GM21619 (cell line): ENCODE measurements around the gene CLCNKA.
"Not testable (repeated sequence)": the region's sequence is repeated elsewhere in the genome, so short reads cannot be mapped to it uniquely, and the experiment has no call there.

Source experiments
- ATAC-seq: cut with Tn5 transposase; IDR thresholded peaks from one replicate; pipeline ENCODE4 v1.9.1; 2021; ENCODE audit not compliant: unreplicated experiment

CLCNKA gene

DNA sequence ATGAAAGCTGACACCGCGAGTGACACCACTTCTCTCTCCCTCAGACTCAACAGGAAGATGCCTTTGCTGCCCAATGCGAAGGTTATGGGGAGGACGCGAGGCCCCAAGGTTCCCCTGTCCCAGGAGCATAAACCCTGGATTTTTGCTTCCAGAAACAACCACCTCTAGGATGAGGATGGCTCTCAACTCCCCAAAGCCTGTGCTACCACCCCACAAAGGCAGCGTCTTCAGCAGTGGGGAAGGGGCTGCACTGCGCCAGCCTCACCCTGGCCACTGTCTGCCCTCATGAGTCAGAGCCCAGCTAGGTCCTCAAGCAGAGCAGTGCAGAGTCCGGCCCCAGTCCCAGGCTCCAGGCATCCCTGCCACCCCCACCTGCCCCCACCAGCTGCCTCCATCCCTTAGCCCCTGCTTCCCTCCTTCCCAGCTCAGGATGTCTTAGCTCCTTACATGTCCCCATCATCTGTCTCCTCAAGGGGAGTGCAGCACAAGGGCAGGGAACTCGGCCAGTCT lies 24.7 kb upstream of the CLCNKA start:
- ATAC-seq = no peak

DNA sequence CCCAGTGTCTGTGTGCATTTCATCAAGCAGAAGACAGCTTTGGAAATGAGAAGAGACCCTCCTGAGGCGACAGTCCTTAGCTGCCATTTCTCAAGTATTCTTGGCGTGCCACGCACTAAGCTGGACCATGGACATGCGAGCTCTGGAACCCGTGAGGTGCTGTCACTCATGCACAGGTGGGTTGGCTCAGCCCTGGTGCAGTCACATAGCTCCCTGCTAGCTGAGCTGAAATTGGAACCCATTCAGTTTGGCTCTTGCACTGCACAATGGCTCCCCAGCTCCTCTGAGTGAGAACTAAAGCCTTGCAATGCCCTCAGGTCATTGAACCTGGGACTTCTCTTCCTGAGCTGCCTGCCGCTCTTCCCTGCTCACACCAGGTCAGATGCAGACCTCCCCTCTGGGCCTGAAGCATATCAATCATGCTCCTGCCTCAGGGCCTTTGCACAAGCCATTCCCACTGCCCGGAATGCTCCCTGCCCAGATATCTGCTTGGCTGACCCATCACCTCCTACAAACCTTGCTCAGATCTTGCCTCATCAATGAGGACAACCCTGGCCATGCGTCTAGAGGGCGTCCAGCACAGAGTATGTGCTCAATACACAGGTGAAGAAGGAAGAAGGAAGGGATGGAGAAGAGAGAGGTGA lies 24.1 kb upstream of the CLCNKA start:
- no peak for ATAC-seq

DNA sequence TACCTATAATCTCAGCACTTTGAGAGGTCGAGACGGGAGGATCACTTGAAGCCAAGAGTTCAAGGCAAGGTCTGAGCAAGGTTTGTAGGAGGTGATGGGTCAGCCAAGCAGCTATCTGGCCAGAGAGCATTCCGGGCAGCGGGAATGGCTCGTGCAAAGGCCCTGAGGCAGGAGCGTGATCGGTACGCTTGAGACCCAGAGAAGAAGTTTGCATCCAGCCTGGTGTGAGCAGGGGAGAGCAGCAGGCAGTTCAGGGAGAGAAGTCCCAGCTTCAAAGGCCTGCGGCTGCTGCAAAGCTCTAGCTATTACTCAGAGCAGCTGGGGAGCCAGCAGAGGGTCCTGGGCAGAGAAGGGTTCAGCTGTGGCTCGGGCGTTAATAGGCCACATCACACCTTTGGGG lies 22.9 kb upstream of the CLCNKA start:
- ATAC-seq = no peak

DNA sequence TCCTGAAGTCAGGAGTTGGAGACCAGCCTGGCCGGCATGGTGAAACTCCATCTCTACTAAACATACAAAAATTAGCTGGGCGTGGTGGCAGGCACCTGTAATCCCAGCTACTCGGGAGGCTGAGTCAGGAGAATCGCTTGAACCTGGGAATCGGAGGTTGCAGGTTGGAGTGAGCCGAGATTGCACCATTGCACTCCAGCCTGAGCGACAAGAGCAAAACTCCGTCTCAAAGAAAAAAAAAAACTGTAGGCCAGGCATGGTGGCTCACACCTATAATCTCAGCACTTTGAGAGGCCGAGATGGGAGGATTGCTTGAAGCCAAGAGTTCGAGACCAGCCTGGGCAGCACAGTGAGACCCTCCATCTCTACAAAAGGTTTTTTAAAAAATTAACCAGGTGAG lies 20.6 kb upstream of the CLCNKA start:
- not testable (repeated sequence) for ATAC-seq

GRCh38 chr1:16005597-16005996 lies 16.2 kb upstream of the CLCNKA start:
- no peak for ATAC-seq

DNA sequence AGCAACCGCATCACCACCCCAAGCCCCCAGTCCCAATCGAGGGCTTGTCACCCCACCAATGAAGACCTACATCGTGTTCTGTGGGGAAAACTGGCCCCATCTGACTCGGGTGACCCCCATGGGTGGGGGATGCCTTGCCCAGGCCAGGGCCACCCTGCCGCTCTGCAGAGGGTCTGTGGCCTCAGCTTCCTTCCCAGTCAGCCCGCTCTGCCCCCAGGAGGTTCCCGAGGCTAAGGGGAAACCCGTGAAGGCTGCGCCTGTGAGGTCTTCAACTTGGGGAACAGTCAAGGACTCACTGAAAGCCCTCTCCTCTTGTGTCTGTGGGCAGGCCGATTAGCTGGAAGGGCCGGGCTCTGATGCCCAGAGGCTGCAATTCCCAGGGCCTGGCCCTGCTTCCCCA lies 15.8 kb upstream of the CLCNKA start:
- ATAC-seq = no peak

DNA sequence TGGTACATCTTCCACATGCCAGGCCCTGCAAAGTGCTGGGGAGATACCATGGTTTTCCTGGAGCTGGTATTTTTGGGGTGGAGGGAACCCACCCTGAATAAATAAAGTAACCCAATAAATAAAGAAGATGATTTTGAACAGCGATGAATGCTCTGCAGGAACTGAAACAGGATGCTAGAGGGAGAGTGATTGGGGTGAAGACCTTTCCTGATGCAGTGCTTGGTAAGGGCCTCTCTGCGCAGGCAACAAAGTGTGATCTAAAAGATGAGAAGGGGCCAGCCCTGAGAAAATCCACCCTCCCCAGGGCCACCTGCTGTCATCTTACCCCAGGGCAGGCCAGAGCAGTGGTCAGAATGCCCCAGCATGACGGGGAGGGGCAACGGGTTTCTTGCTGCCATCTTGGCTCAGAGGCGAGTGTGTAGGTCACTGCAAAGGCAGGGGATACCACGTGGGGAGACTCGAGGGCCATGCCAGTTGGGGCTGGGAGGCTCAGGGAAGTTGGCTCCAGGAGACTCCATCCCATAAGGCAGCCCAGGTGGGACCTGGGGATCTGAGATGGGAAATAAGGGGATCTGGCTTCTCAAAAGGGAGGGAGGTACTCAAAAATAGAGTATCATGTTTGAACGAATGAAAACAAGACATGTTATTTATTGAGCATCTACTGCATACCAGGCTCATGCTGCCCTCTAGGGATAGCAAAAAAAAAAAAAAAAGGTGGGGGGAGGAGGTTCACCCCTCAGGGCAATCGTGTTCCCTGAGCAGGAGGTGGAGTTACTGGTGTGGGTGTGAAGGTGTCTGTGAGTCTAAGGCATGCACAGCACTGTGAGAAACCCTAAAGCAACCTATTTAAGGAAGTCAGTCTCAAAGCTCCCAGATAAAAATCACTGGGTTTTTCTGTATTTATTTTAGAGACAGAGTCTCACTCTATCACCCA lies 15.0 kb upstream of the CLCNKA start:
- ATAC-seq = no peak

- ATAC-seq = no peak
Measured at GRCh38 chr1:16007671-16008341, 14.0 kb upstream of the CLCNKA start.

- ATAC-seq = no peak
Measured at GRCh38 chr1:16009030-16009460, 12.8 kb upstream of the CLCNKA start.

- ATAC-seq = no peak
Measured at GRCh38 chr1:16009678-16010077, 12.2 kb upstream of the CLCNKA start.

DNA sequence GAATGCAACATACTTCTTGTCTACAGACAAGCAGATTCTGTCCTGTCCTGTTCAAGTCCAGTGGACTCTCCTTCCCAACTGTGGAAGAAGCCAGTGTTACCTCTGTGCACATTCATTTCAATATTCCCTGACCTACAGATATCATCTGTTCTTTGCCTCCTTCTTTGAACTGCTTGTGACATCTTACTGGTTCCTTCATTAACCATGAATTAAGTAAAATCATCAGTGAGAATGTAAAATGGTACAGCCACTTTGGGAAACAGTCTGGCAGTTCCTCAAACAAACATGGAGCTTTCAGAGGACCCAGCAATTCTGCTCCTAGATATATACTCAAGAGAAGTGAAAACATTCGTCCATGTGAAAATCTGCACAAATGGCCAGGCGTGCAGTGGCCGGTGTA lies 11.0 kb upstream of the CLCNKA start:
- no peak for ATAC-seq

DNA sequence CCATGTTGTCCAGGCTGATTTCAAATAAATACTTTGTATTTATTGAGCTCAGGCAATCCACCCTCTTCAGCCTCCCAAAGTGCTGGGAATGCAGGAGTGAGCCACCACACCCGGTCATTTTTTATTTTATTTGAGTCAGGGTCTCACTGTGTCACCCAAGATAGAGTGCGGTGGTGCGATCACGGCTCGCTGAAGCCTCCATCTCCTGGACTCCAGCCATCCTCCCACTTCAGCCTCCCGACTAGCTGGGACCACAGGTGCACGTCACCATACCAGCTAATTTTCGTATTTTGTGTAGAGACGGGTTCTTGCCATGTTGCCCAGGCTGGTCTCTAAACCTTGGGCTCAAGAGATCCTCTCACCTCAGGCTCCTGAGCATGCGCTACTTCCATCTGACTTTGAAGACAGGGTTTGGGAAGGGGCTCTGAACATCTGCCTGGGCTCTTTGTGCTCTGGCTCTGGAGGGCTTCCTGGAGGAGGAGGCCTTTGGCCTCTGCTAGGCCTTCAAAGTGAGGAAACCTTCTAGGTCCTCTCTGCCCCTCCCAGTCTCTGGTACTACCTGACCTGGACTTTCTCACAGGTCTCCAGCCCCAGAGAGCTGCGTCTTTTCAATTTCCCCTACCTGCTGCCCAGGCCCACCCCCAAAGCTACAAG lies 9.8 kb upstream of the CLCNKA start:
- ATAC-seq = no peak

GRCh38 chr1:16012590-16013219 lies 9.1 kb upstream of the CLCNKA start:
- no peak for ATAC-seq

- ATAC-seq = no peak
Measured at GRCh38 chr1:16013220-16013907, 8.5 kb upstream of the CLCNKA start.

DNA sequence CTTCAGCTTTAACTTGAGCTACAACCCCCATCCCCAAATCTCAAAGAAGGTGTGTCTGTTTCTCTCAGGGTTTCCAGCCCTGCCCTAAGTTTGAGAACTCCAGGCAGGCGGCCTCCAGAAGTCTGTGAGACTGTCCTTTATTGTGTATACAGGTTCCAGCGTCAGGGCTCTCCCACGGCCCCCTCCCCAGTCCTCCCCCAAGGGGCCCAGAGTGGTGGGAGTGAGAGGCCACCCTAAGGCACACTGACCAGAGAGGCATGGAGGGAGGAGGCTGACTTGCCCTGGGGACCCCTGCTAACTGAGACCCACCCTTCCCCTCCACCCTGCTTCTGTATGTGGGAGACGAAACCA lies 8.0 kb upstream of the CLCNKA start:
- no peak for ATAC-seq

DNA sequence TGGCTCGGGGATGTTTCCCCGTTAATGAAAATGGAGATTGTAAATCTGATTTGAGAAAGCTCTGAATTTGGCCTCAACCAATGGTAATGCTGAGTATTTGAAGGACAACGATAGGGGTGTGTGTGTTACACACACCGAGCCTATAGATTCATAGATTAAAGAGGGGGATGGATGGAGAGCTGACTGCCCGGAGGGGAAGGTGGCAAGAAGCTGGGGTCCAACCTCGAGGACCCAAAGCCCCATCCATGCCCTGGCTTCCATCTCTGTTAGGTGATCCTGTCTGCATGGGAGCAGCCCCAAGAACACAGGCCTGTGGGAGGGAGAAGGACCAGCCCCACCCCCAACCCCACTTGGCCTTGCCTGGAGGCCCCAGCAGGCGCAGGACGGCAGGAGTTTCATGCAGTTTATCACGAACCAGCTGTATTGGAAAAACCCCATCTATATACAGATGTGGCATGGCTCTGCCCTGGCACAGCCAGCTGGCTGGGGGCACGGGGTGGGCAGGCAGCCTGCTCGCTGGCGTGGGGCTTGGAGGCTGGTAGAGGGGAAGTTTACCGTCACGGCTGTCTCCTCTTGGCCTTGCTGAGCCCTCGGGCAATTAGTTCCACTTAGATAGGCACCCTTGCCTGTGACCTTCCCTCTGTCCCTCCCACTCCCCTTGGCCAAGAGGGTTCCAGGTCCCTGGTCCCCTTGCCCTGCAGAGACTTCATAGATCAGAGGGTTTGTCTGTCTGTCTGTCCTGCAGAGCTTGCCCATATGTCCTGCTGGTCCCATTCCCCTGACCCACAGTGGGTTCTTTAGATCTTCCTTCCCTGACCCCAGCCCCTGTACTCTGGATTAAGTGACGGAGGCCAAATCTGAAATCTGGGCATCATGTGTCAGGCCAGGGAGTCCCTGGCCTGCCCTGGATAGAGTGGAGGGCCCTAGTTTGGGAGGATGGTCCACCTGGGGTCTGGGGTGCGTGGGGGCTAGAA lies 7.0 kb upstream of the CLCNKA start:
- ATAC-seq = no peak

GRCh38 chr1:16015491-16015890 lies 6.3 kb upstream of the CLCNKA start:
- no peak for ATAC-seq

DNA sequence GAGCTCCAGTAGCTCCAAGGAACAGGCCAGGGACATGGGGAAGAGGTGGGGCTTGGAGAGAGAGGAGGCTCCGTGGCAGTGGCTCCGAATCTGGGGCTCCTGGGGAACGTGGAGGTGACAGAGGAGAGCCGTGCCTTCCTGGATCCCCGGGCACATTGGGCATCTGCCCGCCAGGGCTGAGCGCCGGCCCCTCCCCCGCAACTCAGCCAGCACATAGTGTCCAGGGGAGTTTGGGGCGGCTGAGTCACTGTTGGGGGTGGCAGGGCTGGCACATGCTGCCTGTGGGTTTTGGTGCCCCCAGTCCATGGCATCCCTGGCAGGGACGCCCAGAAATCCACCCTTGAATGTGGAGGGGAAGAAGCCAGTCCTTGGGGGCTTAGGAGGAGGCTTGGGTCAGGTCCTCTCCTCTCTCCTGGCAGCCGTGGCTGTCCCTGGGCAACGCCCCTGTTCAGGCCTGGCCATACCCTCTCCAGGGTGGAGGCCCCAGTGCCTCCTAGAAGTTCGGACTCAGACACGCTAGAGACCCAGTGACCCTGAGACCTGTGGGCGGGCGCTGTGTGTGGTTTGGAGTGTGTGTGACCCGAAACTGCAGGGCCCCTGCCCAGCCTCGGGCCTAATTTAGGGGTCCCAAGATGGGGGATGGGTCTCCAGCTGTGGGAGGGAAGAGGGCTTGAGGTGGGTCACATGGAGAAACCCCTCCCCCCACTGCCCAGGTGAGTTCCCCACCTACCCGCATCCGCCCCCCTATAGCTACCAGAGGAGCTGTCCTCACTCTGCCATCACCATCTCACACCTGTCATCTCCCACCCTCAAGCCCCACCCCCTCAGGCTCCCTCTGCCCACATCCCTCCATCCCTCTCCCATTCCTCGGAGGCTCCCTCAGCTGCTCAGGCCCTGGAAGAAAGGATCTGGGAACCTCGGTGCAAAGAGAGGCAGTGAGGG lies 5.6 kb upstream of the CLCNKA start:
- no peak for ATAC-seq
